ENCODE data around the gene FADD.

FADD gene

GRCh38 chr11:70159627-70160570 lies 43.2 kb upstream of the FADD start:
- no peak for TF ChIP-seq CTCF (IDR thresholded peaks at IDR 0.05; ENCODE audit: borderline replicate concordance, control extremely low read depth, extremely low read depth, insufficient read depth, missing control alignments)
- DNase-seq (ENCODE audit: low spot score) = no peak
- in situ Hi-C loops (cut with MboI; ENCODE audit: low sequenced_read_pairs, unreplicated experiment) = no loop called here

- in situ Hi-C loops (cut with MboI; ENCODE audit: low sequenced_read_pairs, unreplicated experiment) = no loop called here
These were observed 42.0 kb upstream of the FADD start for GRCh38 chr11:70161043-70161625.

GRCh38 chr11:70164705-70165104 lies 38.4 kb upstream of the FADD start:
- no peak for TF ChIP-seq CTCF (IDR thresholded peaks at IDR 0.05; ENCODE audit: borderline replicate concordance, control extremely low read depth, extremely low read depth, insufficient read depth, missing control alignments)
- no peak for DNase-seq (ENCODE audit: low spot score)
- in situ Hi-C loops (cut with MboI; ENCODE audit: low sequenced_read_pairs, unreplicated experiment) = no loop called here

More at GRCh38 chr11:70161043-70161625, 42.0 kb upstream of the FADD start:
- no peak for TF ChIP-seq CTCF (IDR thresholded peaks at IDR 0.05; ENCODE audit: borderline replicate concordance, control extremely low read depth, extremely low read depth, insufficient read depth, missing control alignments)
- no peak for DNase-seq (ENCODE audit: low spot score)

- no peak for TF ChIP-seq CTCF (IDR thresholded peaks at IDR 0.05; ENCODE audit: borderline replicate concordance, control extremely low read depth, extremely low read depth, insufficient read depth, missing control alignments)
- DNase-seq (ENCODE audit: low spot score) = no peak
- in situ Hi-C loops (cut with MboI; ENCODE audit: low sequenced_read_pairs, unreplicated experiment) = no loop called here
These were observed 36.0 kb upstream of the FADD start for GRCh38 chr11:70167120-70167519.

DNA sequence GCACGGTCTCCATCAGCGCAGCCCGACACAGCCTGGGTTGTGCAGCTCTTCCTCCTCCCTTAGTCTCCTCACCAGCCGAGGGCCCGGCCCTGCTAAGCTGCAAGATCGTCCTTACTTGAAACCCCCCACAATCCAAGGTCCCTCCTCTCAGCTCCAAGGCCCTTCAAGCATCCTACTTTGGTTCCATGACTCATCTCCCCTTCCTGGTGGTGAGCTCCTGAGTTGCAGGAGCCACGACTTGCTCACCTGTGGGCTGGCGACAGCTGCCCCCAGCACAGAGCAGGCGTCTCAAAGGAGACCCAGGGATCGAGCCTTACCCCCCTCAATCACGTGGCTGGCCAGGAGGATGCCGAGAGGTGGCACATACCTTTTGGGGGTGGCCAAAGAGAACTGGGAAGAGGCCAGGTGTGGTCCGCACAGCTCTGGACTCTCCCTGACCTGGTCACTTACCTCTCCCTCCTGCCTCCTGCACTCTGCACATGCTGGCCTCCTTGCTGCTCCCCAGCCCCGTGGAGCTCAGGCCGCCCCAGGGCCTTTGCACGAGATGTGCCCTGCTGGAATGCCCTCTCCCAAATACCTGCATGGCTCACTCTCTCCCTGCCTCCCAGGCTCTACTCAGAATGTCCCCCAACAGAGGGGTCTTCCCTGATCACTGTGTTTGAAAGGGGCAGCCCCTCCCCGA lies 35.2 kb upstream of the FADD start:
- in situ Hi-C loops (cut with MboI; ENCODE audit: low sequenced_read_pairs, unreplicated experiment) = no loop called here
- no peak for DNase-seq (ENCODE audit: low spot score)
- no peak for TF ChIP-seq CTCF (IDR thresholded peaks at IDR 0.05; ENCODE audit: borderline replicate concordance, control extremely low read depth, extremely low read depth, insufficient read depth, missing control alignments)

DNA sequence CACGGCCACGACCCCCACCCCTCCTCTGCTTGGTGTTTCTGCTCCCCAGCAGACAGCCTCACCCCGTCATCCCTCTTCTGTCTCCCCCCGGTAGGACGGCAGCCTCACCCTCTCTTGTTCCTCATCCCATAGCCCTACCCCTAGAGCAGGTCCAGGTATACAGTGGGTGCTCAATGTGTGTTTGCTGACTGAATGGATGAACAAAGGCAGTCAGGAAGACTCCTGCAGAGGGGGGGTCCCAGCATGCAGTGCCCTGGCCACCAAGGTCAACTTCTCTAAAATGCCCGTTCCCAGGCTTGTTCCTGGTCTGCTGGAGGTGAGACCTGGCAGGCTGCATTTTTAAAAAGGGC lies 34.7 kb upstream of the FADD start:
- no peak for DNase-seq (ENCODE audit: low spot score)
- in situ Hi-C loops (cut with MboI; ENCODE audit: low sequenced_read_pairs, unreplicated experiment) = no loop called here
- TF ChIP-seq CTCF (IDR thresholded peaks at IDR 0.05; ENCODE audit: borderline replicate concordance, control extremely low read depth, extremely low read depth, insufficient read depth, missing control alignments) = no peak

Data from GM13976 (cell line).